HPDE6-E6E7 (cell line): ENCODE data around the gene NFATC2.

ENCODE experiments used
- DNase-seq: peaks from one replicate; pipeline ENCODE4 v3.0.0; 2011; ENCODE audit warnings: missing footprints; ENCODE audit errors: extremely low spot score

NFATC2 gene

DNA sequence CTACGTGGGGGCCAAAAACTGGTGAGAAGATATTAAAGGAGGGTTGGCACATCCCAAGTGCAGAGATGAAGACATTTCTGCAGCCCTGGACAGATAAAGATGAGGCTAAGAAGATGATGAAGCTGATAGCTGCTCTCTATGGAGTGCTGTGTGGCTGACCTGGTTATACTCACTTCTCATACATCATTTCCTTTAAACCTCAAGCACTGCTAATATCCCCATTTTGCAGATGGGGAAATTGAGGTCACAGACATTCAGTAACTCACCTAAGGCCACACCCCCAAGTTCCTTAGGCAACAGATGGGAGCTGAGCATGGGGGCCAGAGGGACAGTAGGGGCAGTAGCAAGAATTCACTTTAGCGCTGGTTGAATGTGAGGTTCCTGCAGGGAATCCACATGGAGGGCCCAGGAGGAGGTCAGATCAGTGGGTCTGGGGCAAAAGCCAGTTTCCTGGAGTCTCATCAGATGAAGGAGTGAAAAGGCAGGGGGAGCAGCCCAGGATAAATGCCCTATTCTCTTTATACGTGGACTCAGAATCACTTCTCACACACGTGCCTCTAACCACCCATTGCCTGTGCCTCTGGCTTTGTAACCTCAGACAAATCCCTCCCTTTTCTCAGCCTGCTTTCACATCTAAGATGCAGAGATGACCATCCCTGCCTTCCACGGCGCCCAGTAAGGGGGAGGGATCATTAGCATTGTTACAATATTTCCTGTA lies 125.8 kb downstream of the NFATC2 start:
- no peak for DNase-seq

DNA sequence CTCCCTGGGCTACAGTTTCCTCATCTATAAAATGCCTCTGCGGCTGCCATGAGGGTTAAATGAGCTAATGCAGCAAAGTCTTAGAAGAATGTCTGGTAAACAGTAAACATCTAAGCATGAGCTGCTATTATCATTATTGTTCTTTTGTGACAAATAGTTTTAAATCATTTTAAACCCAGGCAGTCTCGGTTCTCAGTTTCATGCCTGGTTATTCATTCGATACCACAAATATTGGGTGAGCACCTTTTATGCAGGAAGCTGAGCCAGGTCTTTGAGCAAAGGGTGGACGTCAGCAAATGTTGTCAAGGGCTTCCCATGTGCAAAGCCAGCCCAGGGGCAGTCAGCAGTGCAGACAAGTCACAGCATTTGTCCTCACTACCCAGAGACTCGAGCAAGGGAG lies 128.7 kb downstream of the NFATC2 start:
- no peak for DNase-seq

DNA sequence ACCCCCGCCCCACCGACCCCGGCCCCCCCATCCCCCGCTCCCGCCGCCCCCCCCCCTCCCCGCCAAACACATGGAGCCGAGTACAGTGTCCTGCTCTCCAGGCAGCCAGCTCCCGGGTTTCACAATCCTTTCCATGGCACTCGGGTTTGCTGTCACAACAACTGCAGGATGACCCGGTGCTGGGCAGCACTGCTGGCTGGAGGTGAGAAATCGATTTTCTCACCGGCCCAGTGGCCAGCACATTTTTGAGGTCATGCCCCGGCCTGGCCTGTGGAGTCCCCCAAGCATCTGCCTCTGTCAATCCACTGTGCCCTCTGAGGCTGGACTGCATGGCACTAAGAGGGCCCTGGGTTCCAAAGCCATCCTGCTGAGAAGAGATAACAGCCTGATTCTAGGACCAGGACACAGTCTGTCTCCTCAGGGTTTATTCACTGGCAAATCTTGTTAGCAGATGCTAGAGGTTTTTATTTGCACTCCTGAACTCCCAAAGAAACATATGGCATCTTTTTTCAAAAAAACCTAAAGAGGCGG lies 129.5 kb downstream of the NFATC2 start:
- DNase-seq = no peak

DNA sequence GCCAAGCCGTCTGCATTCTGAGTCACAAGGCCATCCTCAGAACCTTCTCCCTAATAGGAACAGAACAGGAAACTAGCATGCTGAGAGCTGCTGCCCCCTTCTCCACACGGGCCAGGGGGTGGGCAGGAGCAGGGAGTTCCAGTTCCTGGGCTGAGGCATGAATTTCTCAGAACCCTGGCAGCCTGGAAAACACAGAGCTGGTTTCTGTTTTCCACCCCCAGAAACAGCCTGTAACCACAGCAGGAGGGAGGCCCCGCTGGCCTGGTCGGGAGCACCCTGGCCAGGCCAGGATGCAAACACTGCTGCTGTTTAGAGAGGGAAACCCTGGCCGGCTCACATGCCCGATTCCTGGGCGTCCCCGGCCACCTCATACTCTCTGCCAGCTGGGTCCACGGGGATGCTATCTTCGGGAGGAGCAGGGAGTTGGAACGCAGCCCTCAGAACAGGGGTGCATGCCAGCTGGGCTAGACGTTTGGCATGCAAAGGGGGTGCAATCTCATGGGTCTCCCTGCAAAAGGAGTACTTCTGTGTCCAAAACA lies 130.1 kb downstream of the NFATC2 start:
- no peak for DNase-seq

DNA sequence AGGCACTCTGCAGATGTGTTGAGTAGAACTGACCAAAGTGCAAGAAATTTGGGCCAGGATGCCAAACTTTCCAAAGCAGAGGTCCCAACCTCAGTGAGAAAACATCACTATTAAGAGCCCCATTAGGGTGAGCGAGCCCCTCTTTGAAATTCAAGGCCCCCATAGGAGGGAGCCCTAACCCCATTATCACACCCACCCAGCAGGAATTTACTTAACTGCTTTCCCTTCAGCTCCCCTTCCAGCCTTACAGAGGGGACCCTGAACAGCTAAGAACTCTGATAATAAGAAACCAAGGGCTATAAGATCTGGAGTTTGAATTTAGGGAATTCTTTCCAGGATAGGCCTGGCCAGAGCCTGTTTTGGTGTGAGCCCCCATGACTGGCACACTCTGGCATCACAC lies 130.6 kb downstream of the NFATC2 start:
- no peak for DNase-seq

DNA sequence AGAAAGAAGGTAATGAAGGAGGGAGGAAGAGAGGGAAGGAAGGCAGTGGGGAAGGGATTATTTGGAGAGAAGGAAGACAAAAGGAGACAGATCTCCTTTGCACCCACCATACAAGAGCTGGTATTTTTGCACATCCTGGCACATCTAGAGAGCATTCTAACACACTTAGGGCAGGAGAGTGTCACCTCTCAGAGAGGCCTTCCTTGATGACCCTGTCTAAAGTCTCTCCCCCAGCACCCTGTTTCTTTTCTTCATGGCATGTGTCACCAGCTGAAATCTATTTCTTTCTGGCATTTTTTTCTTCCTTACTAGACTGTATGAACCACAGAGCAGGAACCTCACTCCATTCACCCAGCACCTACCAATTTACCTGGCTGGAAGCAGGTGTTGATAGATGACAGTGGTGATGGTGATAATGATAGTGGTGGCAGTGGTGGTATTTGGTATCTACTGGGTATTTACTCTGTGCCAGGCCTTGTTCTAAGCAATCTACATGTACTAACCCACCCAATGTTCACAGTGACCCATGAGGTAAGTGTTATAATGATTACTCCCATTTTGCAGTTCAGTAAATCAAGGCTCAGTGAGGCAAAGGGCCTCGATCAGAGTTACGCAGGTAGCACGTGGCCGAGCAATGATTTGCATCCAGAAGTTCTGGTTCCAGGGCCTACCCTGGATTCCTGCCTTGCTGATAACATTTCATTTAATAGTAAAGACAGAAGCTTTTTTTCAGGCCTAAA lies 131.8 kb downstream of the NFATC2 start:
- no peak for DNase-seq

DNA sequence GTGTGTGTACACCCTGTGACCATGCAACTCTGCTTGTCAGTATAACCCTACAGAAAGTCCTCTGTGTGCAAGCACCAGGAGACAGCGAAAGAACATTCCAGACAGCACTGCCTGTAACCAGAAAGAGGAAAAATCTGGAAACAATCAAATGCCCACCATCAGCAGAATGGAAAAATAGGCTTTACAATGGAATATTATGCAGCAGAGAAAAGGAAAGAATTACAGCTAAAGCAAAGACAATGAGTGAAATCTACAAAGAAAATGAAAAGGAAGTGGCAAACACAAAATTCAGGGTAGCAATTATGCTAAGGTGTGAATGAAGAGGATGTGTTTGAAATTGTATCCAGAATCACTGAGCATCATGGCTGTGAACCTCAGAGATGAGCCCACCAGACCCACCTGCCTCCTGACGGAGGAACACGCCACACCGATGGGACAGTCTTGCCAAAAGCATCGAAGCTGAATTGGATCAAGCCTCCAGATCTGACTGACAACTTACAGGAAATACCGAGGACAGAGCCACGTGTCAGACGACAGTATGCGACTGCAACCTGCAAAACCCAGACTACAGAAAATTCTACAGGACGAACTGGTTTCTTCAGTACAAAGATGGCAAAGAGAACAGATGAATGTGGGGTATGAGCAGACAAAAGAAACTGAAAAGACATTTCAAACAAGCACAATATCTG lies 133.2 kb downstream of the NFATC2 start:
- no peak for DNase-seq

DNA sequence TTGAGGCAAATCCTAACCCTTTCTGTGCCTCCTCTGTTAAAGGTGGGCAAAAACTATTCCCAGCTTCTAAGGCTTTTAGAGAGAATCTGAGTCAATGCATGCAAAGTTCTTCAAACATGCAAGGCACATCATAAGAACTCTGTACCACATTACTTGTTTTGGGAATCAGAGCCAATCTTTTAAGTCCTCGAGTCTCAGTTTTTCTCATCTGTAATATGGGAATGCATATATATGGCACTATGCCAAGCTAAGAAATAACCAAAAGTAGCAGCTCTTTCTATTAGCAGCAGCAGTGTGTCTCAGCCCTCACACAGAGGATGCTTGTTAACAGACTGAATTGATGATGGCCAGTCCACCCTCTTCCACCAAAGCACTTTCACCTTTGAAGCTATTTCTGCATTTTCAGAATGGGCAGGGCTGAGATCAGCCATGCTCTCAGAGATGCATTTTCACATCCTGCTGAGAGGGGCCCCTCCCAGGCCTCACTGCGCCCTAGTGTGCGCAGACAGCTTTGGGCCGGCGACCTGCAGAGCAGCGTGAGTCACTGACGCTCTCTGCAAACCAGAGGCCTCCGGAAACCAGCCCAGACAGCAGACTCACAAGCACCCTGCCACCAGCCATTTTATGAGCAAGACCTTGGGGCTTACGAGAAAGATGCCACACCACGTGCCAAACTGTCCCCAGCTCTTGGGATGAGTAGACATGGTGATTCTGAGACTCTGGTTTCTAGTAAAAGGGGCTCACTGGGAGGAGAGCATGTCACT lies 138.0 kb downstream of the NFATC2 start:
- DNase-seq = no peak

DNA sequence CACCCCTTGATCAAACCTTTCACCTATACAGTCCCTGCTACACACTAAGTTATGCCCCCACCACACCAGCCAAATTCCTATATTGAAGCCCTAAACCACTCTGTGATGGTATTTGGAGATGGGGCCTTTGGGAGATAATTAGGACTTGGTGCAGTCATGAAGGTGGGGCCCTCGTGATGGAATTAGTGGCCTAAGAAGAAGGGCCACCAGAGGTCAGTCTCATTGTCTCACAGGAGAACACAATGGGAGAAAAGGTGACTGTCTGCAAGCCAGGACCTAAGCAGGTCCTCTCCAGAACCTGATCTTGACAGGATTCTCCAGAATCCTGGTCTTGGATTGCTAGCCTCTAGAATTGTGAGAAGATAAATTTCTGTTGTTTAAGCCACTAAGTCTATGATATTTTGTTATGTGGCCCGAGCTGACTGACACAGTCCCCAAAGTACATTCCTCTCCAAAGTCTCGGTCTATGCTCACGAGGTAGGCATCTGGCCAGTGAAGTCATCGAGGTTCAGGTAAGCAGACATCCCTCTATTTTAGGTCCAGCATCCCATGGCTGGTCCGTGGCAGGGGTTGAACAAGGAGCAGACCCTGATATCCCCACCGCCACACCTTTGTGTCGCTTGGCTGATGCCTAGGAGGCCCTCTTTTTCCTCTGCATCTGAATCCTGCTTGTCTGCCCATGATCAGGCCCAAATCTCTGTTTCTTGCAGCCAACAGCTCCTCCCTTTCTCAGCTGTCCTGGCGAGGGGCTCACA lies 138.9 kb downstream of the NFATC2 start:
- DNase-seq = no peak

DNA sequence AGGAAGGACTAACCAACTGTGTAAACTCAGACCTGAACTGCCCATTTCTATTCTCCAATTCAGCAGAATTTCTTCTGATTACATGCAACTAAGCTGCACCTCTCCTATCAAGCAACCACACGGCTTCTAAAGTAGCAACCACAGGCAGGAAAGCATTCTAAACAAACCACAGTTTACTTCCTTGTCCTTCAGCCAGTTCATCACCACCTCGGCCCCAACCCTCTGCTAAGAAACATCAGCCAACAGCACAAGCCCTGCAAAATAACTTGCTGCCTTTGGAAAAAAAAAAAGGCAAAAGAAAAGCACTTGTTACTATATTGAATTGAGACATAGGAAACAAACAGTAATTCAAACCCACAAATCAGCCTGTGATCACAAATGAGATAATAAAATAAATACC lies 140.3 kb downstream of the NFATC2 start:
- DNase-seq = no peak

DNA sequence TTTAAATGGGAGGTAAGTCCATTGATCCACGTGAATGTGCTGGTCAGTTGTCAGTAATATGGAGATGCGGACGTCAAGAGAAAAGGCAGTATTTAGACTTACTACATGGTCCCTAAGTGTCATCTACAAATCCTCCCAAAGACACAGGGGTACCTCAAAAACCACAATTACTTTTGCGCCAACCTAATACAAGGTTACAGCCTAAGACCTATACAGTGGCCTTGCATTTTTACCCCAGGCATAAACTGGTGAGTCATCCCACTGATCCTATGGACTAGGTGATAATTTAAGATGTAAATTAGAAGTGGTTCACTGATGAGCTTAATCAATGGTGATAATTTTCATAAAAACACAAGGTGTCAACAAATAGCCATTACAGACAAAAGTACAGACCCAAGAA lies 141.0 kb downstream of the NFATC2 start:
- DNase-seq = no peak

DNA sequence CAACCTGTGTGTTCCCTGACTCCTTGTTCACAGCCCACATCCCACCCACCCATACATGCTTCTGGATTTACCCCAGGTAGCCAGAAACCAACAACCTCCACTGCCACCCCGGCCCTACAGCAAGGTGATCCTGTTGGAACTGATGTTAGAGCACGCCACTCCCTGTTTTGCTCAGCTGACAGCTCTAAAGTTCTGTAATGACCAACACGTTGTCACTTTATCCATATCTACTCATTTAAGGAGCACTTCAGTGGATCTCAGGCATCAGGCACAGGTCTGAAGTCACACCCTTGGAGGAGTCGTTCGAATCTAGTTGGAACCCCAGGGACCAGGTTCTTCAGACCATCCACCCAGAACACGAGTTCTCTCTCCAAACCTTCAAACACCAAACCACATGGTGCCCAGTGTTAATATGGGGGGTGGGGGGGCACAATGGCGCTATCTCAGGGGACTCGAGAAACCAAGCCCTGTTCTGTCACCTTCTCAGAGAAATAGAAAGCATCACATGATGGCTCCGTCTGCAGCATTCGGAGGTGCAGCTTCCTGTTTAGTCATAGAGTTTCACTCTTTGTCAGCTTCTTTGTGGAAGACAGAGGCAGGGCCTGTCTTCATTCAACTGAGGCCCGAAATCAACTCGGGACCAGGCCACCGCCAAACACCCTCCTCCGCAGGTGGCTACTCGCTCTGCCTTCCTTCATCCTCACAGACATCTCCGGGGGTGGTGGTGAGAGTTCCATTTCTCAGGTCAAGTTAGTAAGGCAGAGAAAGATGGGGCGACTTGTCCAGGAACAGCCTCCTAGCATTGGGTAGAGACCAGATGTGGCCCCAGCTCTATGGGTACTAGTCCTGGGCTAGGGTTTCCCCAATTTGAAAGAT lies 142.2 kb downstream of the NFATC2 start:
- peak; percentile 50 for DNase-seq

DNA sequence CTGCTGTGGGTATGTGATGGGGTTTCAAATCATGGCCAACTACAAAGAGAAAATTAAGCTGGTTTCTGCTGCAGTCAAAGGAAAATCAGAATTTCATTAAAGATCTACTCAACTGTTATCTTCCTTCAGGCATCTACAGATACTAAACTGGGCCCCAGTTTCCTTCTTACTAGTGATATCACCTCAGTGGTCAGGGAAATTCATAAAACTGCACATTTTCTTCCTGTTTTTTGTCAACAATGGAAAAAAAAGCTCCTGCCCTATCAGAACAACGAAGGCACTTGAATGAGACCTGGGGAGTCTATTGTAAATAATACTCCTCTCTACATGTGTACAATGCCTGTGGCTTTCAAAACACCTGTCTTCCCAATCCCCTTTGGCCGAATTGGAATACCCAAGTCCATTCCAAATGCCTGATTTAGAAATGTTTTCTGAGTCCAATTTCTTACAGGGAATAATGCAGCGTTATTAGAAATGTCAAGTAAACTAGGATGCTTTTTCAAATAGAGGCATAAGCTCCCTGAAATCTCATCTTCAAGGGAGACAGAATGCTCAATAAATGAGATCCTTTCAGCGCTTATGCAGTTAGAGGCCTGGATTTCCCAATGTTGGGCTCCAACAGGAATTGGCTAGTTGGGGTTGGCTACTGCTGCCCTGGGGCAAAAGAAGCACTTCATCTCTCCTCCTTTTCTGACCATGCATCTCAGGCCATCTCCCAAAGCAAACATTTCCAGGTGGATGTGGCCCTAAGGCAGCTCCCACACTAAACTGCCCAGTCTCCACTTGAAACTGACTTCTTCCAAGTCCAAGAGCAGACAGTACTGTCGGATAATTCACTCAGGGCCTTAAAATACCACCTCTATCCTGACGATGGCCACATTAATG lies 143.3 kb downstream of the NFATC2 start:
- DNase-seq = no peak

DNA sequence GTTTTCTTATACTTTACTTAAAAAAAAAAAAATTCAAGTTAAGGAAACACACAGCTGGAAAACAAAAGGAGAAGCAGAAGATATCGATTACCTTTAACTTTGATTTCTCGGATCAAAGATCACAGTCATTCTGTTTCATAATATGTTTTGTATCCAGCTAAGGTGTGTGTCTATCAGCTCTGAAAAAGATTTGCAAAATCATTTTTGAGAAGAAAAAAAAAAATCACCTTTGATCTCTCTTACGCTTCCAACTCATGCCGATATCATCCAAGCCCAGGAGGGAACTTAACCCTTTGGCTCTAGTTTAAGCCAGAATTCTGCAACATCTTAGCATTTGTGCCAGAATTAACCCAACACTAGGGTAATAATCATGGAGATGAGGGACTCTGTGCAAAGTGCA lies 144.0 kb downstream of the NFATC2 start:
- DNase-seq = no peak

DNA sequence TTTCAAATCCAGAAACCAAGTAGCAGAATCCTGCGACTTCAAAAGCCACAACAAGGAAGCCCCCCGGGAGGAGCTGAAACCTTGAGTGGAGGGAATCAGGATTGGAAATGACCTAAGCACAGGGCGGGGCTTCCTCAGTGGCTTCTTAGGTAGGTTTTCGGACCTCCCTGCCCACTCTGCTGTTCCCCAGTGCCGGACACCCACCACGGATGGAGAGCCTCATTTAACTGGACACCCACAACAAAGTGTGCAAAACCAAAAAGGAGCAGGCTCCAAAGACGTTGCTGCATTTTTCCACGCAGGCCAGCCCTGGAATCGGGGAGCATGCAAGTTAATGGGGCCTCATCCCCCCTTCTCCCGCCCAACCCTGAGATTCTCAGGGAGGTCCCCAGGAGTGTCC lies 144.4 kb downstream of the NFATC2 start:
- no peak for DNase-seq

DNA sequence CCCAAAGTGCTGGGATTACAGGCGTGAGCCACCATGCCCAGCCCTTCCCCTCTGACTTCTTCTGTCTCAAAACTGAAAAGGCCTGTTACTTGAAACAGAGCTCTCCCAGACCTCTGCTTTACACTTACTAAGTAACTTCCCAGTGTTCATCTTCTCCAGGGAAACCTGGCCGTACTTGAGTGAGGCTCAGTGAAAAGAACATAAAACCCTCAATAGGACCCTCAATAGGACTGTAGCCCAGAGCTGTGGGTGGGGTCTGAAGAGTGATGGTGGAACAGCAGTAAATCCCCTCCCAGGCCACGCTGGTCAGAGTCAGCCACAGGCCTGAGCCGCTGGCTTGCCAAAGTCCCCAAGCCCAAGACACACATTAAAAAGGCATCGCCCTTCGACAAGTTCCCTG lies 145.4 kb downstream of the NFATC2 start:
- no peak for DNase-seq

DNA sequence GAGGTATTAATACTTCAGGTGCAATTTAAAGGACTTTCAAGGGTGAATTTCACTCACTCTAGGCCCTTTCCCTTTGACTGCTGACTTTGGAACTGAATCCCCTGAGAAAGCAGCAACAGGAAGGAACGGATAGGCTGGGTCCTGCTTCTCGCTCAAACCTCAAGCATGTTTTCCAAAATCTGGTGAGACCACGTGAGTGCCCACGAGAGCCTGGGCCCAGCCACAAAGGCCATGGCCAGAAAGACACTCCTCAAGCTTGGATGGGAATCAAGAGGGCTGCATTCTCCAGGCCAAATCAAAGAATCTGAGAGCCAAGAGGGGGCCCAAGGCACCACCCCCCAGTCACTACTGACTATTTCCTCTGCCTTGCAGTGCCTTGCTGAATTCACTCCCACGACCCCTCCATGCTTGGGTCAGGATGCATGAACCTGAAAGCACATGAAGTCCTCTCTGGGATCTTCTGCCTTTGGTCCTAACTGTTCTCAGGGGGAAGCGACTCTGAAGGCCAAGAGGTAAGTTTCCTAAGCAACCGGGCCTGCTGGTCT lies 146.1 kb downstream of the NFATC2 start:
- no peak for DNase-seq

DNA sequence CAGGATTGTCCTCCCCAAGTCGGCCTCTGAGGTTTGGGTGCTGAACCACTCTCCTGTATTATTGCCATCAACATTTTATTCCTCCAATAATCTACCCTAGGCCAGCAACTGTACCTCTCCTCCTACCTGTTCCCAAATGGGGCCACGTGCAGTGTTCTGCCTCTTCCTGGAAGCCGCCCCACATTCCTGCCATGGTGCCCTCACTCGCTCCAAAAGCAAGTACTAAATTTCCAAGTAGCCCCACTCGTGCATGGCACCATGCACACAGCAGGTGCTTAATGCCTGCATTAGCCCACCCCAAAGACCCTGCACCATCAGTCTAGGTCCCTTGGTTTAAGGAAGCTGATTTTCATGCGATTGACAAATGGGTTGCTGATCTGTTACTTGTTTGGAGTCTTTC lies 147.8 kb downstream of the NFATC2 start:
- DNase-seq = no peak

DNA sequence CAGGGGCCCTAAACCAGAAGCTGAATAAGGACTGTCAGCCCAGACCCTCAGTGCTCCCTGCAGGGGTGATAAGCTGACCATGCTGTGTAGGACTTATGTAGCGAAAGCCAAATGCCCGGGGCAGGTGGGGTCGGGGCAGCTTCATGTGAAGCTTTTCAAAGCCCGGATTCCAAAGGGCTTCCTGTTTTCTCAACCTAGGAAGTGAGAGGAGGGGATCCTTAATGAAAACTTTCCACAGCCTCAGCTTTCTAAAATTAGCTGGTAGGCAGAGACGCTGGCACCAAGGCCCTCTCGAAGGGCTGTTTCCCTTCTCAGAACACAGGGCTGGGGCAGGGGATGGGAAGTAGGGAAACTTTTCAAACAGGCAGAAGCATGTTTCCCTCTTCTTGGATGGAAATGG lies 148.9 kb downstream of the NFATC2 start:
- DNase-seq = no peak
